Prostate gland (tissue), 2 donors: ENCODE measurements around the gene ZNF470.

Experiments used
- CTCF ChIP-seq, 4 experiments: fragments of 200-600 bp in 2 of 4; fragments of 450-650 bp in 2 of 4; sonication (generic) in 2 of 4; IDR thresholded peaks; 1 replicate in 3 of 4; 2 replicates in 1 of 4; pipeline ENCODE4 v1.5.1; 2016 to 2019; ENCODE audit warnings: antibody characterized with exemption in 4 of 4, mild to moderate bottlenecking in 2 of 4, moderate library complexity in 2 of 4
- POLR2A ChIP-seq: fragments of 450-650 bp; IDR thresholded peaks from one replicate; pipeline ENCODE4 v1.6.1; 2016; ENCODE audit warnings: antibody characterized with exemption, mild to moderate bottlenecking
- POLR2AphosphoS5 ChIP-seq: sonication (generic); formaldehyde crosslinking; IDR thresholded peaks from one replicate; pipeline ENCODE4 v1.6.1; 2017; ENCODE audit warnings: antibody characterized with exemption

- TF ChIP-seq CTCF (IDR thresholded peaks at IDR 0.05) (no peak), POLR2AphosphoS5 (no peak), POLR2A (no peak)
Observed at GRCh38 chr19:56597696-56598095, 30.4 kb downstream of the ZNF470 start.
